IMR-90 (cell line): ENCODE measurements around the gene COL19A1. TPM values are rescaled to one million over a fixed set of nuclear protein-coding genes. Genes with fewer than 3 reads are reported as not detected.

ENCODE experiments used
- ATAC-seq: fragments of 200-7000 bp; cut with Tn5 transposase; 2 replicates; pipeline ENCODE4 v1.9.1; 2020; ENCODE audit warnings: low read depth, mild to moderate bottlenecking, moderate library complexity
- BruUV-seq: library from RNA; stranded (reverse); fragments of 400-500 nt; replicated peaks from 2 replicates; lab custom pipeline; 2021; lab: Mats Ljungman, UMichigan
- CTCF ChIA-PET: fragments of 300-600 bp; formaldehyde crosslinking; extraction: SDS; loops from one replicate; lab custom pipeline; 2021; ENCODE audit warnings: antibody characterized with exemption; lab: Yijun Ruan, JAX
- POLR2A ChIA-PET: fragments of 300-600 bp; sonication (Branson Sonifier 250); formaldehyde crosslinking; loops from one replicate; lab custom pipeline; 2022; ENCODE audit warnings: antibody characterized with exemption; ENCODE audit not compliant: unreplicated experiment; lab: Charles Lee
- DNase-seq: peaks from one replicate; pipeline ENCODE4 v3.0.0; 2013
- H2AFZ ChIP-seq: replicated peaks from 2 replicates; pipeline ENCODE3; 2013; ENCODE audit warnings: low read length, mild to moderate bottlenecking; ENCODE audit not compliant: poor library complexity
- H2AK5ac ChIP-seq: 2 replicates; pipeline ENCODE4 v1.6.1; 2013; ENCODE audit warnings: low read depth, low read length, inconsistent platforms
- H2AK9ac ChIP-seq: replicated peaks from 2 replicates; pipeline ENCODE3; 2013; ENCODE audit warnings: mild to moderate bottlenecking, low read depth, low read length, moderate library complexity; ENCODE audit not compliant: poor library complexity
- H2BK120ac ChIP-seq: 2 replicates; pipeline ENCODE4 v1.6.1; 2013; ENCODE audit warnings: low read depth, low read length, inconsistent platforms
- H2BK15ac ChIP-seq: 3 replicates; pipeline ENCODE4 v1.6.1; 2013; ENCODE audit warnings: low read depth, low read length, inconsistent platforms
- H2BK20ac ChIP-seq: 2 replicates; pipeline ENCODE4 v1.6.1; 2013; ENCODE audit warnings: low read depth, mild to moderate bottlenecking, inconsistent platforms, low read length, moderate library complexity
- H2BK5ac ChIP-seq: 2 replicates; pipeline ENCODE4 v1.6.1; 2013; ENCODE audit warnings: mild to moderate bottlenecking, low read depth, low read length, inconsistent platforms; ENCODE audit not compliant: poor library complexity, severe bottlenecking
- H3K14ac ChIP-seq: replicated peaks from 2 replicates; pipeline ENCODE4 v1.6.1; 2013; ENCODE audit warnings: low read depth, low read length, inconsistent platforms
- H3K18ac ChIP-seq: 2 replicates; pipeline ENCODE4 v1.6.1; 2013; ENCODE audit warnings: low read depth, low read length, control low read depth
- H3K23ac ChIP-seq: 2 replicates; pipeline ENCODE4 v1.6.1; 2013; ENCODE audit warnings: low read depth, low read length, inconsistent platforms
- H3K27ac ChIP-seq: 2 replicates; pipeline ENCODE4 v1.5.1; 2013; ENCODE audit warnings: mild to moderate bottlenecking, control low read depth, low read length; ENCODE audit not compliant: insufficient read depth
- H3K27me3 ChIP-seq: 2 replicates; pipeline ENCODE4 v1.6.1; 2013; ENCODE audit warnings: low read length; ENCODE audit not compliant: control insufficient read depth, insufficient read depth
- H3K36me3 ChIP-seq: 2 replicates; pipeline ENCODE4 v1.6.1; 2013; ENCODE audit warnings: low read length, mixed read lengths; ENCODE audit not compliant: control insufficient read depth, insufficient read depth
- H3K4ac ChIP-seq: 2 replicates; pipeline ENCODE4 v1.6.1; 2013; ENCODE audit warnings: low read depth, low read length, inconsistent platforms
- H3K4me1 ChIP-seq: 2 replicates; pipeline ENCODE4 v1.6.1; 2013; ENCODE audit warnings: low read length, mixed read lengths; ENCODE audit not compliant: control insufficient read depth, insufficient read depth
- H3K4me2 ChIP-seq: 2 replicates; pipeline ENCODE4 v1.6.1; 2013; ENCODE audit warnings: low read depth, mild to moderate bottlenecking, control low read depth, low read length, moderate library complexity
- H3K4me3 ChIP-seq: 2 replicates; pipeline ENCODE4 v1.5.1; 2013; ENCODE audit warnings: low read depth, mild to moderate bottlenecking, control low read depth, low read length, moderate library complexity; ENCODE audit not compliant: insufficient read depth
- H3K56ac ChIP-seq: 2 replicates; pipeline ENCODE4 v1.6.1; 2013; ENCODE audit warnings: low read length, inconsistent platforms; ENCODE audit not compliant: insufficient read depth; ENCODE audit errors: extremely low read depth
- H3K79me1 ChIP-seq, 2 experiments: 2 replicates each; pipeline ENCODE4 v1.6.1; 2013; ENCODE audit warnings: low read length in 2 of 2, inconsistent platforms in 1 of 2, low read depth in 1 of 2
- H3K9ac ChIP-seq: 2 replicates; pipeline ENCODE4 v1.6.1; 2013; ENCODE audit warnings: low read depth, low read length, control low read depth
- H3K9me1 ChIP-seq: 2 replicates; pipeline ENCODE4 v1.6.1; 2013; ENCODE audit warnings: low read length, inconsistent platforms; ENCODE audit not compliant: insufficient read depth
- H3K9me3 ChIP-seq: 2 replicates; pipeline ENCODE4 v1.6.1; 2013; ENCODE audit warnings: low read length; ENCODE audit not compliant: control insufficient read depth, insufficient read depth
- H4K20me1 ChIP-seq: 2 replicates; pipeline ENCODE4 v1.6.1; 2013; ENCODE audit warnings: low read length, inconsistent platforms; ENCODE audit not compliant: insufficient read depth
- H4K5ac ChIP-seq: 2 replicates; pipeline ENCODE4 v1.6.1; 2013; ENCODE audit warnings: mild to moderate bottlenecking, low read depth, low read length, control low read depth
- H4K8ac ChIP-seq, 2 experiments: 2 replicates each; pipeline ENCODE4 v1.6.1; 2013; ENCODE audit warnings: low read depth in 2 of 2, low read length in 2 of 2, control low read depth in 1 of 2, inconsistent platforms in 1 of 2
- H4K91ac ChIP-seq: 2 replicates; pipeline ENCODE4 v1.6.1; 2013; ENCODE audit warnings: low read depth, low read length, inconsistent platforms; ENCODE audit not compliant: insufficient read depth
- BHLHE40 ChIP-seq: fragments of 150-350 bp; IDR thresholded peaks from 2 replicates; pipeline ENCODE4 v1.6.1; 2016; ENCODE audit warnings: mild to moderate bottlenecking, low read depth, low read length
- CHD1 ChIP-seq: IDR thresholded peaks from 2 replicates; pipeline ENCODE4 v1.6.1; 2012; ENCODE audit warnings: low read depth, low read length, improper control_type of control experiment
- NFE2L2 ChIP-seq: fragments of 150-350 bp; IDR thresholded peaks from 2 replicates; pipeline ENCODE4 v1.6.1; 2016; ENCODE audit warnings: low read depth, mild to moderate bottlenecking, low read length
- RFX5 ChIP-seq: IDR thresholded peaks from 2 replicates; pipeline ENCODE4 v1.8.0; 2012; ENCODE audit warnings: low read depth, mild to moderate bottlenecking, low read length, moderate library complexity
- WGBS, 2 experiments: methylation state at CpG; one replicate each; pipeline versions ENCODE4 v1.1.5 to v1.1.7; 2013; ENCODE audit warnings: missing lambda C conversion rate in 2 of 2; ENCODE audit not compliant: insufficient read length in 1 of 2; ENCODE audit errors: extremely low coverage in 2 of 2; 5-methylcytosine and 5-hydroxymethylcytosine counted together
- dilution Hi-C: fragments of 300-500 bp; cut with HindIII; formaldehyde crosslinking; loops from one replicate; pipeline ENCODE4 v1.14.3; 2018; ENCODE audit warnings: low sequenced_read_pairs; ENCODE audit not compliant: unreplicated experiment
- in situ Hi-C: fragments of 300-500 bp; cut with MboI; formaldehyde crosslinking; loops from 3 replicates; pipeline ENCODE4 v1.14.3; 2019; ENCODE audit warnings: low sequenced_read_pairs, inconsistent platforms, mixed read lengths
- intact Hi-C: fragments of 100-400 bp; cut with micrococcal nuclease; formaldehyde crosslinking; loops from 2 replicates; pipeline ENCODE4 v1.10.0; 2022
- polyA plus RNA-seq, 3 experiments: library from polyadenylated mRNA; depleted of rRNA; stranded (reverse); fragments of >200 nt; gene quantifications; 2 replicates each; pipeline ENCODE4 v1.2.3, GENCODE V29; 2012; ENCODE audit warnings: low replicate concordance in 1 of 3
- total RNA-seq: library from RNA; depleted of rRNA; stranded (reverse); fragments of >200 nt; gene quantifications from 2 replicates; pipeline ENCODE4 v1.2.3, GENCODE V29; 2012
- TF ChIP-seq, protein P1 (sequence below): fragments of 150-350 bp; IDR thresholded peaks from 2 replicates; pipeline ENCODE4 v1.6.1; 2017; ENCODE audit warnings: mild to moderate bottlenecking, antibody characterized with exemption, low read length, low read depth

COL19A1 gene
- total and polyA plus RNA-seq, 2 of the 4 experiments (the other 2 are of a cell fraction) = under 0.01 TPM; not detected in 1

DNA sequence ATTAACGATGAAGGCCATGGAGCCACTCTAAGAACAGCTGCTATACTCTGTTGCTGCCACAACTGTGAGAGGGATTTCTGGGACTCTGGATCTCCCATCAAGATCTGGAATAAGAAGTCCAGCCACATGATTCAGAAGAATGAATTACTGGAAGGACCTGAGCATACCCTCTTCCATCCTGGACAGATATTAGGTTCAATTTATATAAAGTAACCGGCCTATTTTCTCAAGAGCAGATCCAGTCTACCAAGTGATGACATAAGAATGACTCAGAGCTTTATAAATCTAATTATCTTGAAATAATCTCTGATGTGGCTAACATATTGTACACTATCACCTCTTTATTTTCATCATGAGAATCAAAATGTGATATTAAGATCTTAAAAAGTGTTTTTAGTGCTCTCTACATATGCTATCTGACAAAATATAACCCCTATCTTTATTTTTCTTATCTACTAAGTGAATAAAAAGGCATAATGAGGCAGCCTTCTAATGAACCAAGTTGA is 391.5 kb downstream of the COL19A1 start:
- no peak overlapping the region for H2BK20ac ChIP-seq
- H3K18ac ChIP-seq = no peak overlapping the region
- no peaks in the 10 kb centered on the region for H3K36me3 ChIP-seq
- BruUV-seq = no TSS peak
- no peak overlapping the region for H3K4me3 ChIP-seq
- no peak overlapping the region for H3K4me2 ChIP-seq
- dilution Hi-C loops (no loop called here), in situ Hi-C loops (no loop called here), intact Hi-C loops (no loop called here)
- no peaks in the 10 kb centered on the region for H3K9me3 ChIP-seq
- no peak overlapping the region for H3K23ac ChIP-seq
- H3K27ac ChIP-seq = no peak overlapping the region
- no peak overlapping the region for H4K8ac ChIP-seq
- WGBS, 2 experiments = no CpG with 5 or more reads among the region's 2 CpGs
- no peak overlapping the region for H2AK5ac ChIP-seq
- H4K20me1 ChIP-seq = no peaks in the 10 kb centered on the region
- ChIA-PET CTCF (no interaction called here), POLR2A (no interaction called here)
- no peaks in the 10 kb centered on the region for H3K4me1 ChIP-seq
- H4K91ac ChIP-seq = no peak overlapping the region
- no peak overlapping the region for H3K9ac ChIP-seq
- H3K79me1 ChIP-seq = no peaks in the 10 kb centered on the region
- H2BK15ac ChIP-seq = no peak overlapping the region
- DNase-seq (no peak), ATAC-seq (no peak)
- H2AFZ ChIP-seq = no peak overlapping the region
- H3K27me3 ChIP-seq = no peaks in the 10 kb centered on the region
- no peaks in the 10 kb centered on the region for H3K9me1 ChIP-seq
- H3K4ac ChIP-seq = no peak overlapping the region
- no peak overlapping the region for H2AK9ac ChIP-seq
- TF ChIP-seq CHD1 (no peak), RFX5 (no peak), BHLHE40 (no peak), NFE2L2 (no peak)
- TF ChIP-seq, protein P1, sequence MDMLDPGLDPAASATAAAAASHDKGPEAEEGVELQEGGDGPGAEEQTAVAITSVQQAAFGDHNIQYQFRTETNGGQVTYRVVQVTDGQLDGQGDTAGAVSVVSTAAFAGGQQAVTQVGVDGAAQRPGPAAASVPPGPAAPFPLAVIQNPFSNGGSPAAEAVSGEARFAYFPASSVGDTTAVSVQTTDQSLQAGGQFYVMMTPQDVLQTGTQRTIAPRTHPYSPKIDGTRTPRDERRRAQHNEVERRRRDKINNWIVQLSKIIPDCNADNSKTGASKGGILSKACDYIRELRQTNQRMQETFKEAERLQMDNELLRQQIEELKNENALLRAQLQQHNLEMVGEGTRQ = no peak
- H3K56ac ChIP-seq = no peak overlapping the region
- H3K14ac ChIP-seq = no peak overlapping the region
- no peak overlapping the region for H4K5ac ChIP-seq
- H2BK5ac ChIP-seq = no peak overlapping the region
- H2BK120ac ChIP-seq = no peak overlapping the region
